ENCODE results near the gene SLC4A9.
A peak's percentile ranks its signal among the peaks of the same experiment; 100 is the strongest.

SLC4A9 gene

DNA sequence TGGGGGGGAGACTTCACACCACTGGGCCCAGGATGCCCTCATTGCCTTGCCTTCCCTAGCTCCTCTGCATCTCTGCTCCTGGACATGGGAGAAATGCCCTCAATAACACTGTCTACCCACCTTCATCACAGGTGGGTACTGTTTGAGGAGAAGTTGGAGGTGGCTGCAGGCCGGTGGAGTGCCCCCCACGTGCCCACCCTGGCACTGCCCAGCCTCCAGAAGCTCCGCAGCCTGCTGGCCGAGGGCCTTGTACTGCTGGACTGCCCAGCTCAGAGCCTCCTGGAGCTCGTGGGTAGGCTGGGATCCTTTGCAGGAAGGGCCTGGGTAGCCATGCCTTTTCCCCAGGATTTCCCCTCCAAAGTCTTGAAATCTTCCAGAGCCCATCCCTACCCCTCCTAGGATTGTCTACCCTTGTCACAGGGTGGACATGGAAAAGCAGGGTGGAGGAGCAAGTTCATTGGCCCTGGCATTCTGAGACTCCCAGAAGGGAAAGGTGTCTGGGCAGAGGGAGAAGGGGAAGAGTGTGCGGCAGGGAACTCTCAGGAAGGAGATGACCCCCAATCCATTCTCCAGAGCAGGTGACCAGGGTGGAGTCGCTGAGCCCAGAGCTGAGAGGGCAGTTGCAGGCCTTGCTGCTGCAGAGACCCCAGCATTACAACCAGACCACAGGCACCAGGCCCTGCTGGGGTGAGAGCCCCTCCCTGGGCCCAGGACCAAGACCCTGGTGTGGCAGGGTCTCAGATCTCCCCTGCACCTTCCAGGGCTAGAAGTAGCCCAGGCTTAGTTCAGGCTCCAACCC lies 886 bp downstream of the SLC4A9 start:
- peaks cover 17% of the 10 kb centered on the region for H3K4me1 Mint-ChIP-seq
- H3K4me3 Mint-ChIP-seq, result no peak overlapping the region
- H3K36me3 Mint-ChIP-seq (ENCODE audit: low read depth), result no peaks in the 10 kb centered on the region
- TF ChIP-seq, protein P1, sequence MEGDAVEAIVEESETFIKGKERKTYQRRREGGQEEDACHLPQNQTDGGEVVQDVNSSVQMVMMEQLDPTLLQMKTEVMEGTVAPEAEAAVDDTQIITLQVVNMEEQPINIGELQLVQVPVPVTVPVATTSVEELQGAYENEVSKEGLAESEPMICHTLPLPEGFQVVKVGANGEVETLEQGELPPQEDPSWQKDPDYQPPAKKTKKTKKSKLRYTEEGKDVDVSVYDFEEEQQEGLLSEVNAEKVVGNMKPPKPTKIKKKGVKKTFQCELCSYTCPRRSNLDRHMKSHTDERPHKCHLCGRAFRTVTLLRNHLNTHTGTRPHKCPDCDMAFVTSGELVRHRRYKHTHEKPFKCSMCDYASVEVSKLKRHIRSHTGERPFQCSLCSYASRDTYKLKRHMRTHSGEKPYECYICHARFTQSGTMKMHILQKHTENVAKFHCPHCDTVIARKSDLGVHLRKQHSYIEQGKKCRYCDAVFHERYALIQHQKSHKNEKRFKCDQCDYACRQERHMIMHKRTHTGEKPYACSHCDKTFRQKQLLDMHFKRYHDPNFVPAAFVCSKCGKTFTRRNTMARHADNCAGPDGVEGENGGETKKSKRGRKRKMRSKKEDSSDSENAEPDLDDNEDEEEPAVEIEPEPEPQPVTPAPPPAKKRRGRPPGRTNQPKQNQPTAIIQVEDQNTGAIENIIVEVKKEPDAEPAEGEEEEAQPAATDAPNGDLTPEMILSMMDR (IDR thresholded peaks at IDR 0.05), result no peak
- DNase-seq, result no peak
- H3K27ac Mint-ChIP-seq, result no peak overlapping the region
- no peaks in the 10 kb centered on the region for H3K9me3 Mint-ChIP-seq
- H3K27me3 Mint-ChIP-seq (ENCODE audit: low read depth, poor library complexity), result peaks cover 7% of the 10 kb centered on the region

DNA sequence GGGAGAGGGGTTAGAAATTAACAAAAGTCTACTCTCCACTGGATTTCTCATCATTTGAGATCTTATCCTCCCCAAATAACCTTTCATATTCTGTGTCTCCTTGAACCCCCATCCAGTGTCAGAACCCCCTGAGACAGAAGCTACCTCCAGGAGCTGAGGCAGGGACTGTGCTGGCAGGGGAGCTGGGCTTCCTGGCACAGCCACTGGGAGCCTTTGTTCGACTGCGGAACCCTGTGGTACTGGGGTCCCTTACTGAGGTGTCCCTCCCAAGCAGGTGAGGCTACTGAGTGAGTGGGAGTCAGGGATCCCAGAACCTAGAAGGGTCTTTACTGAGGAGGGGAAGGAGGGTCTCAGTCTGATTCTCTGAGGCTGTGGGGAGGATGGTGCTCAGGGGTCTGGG lies 1.9 kb downstream of the SLC4A9 start:
- Mint-ChIP-seq H3K36me3 (ENCODE audit: low read depth) (no peaks in the 10 kb centered on the region), H3K4me1 (peaks cover 17% of the 10 kb centered on the region), H3K9me3 (no peaks in the 10 kb centered on the region), H3K27me3 (ENCODE audit: low read depth, poor library complexity) (peaks cover 7% of the 10 kb centered on the region), H3K27ac (no peak overlapping the region), H3K4me3 (no peak overlapping the region)
- DNase-seq, result no peak
- TF ChIP-seq, protein P1 (IDR thresholded peaks at IDR 0.05), result no peak

DNA sequence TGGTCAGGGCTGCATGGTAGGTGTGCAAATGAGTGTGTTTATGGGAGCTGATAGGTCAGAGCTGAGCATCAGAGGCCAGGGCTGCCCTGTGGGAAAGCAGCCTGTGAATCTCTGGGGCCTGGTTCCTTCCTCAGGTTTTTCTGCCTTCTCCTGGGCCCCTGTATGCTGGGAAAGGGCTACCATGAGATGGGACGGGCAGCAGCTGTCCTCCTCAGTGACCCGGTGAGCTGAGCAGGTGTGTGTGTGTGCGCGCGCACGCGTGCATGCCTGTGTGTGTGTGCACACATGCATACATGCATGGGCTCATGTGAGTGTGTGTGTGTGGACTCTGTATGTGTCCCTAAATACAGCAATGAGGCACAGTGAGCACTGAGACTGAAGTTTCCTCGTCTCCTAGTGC lies 2.3 kb downstream of the SLC4A9 start:
- H3K27me3 Mint-ChIP-seq (ENCODE audit: low read depth, poor library complexity), result peaks cover 7% of the 10 kb centered on the region
- no peak overlapping the region for H3K4me3 Mint-ChIP-seq
- TF ChIP-seq, protein P1 (IDR thresholded peaks at IDR 0.05), result no peak
- no peaks in the 10 kb centered on the region for H3K9me3 Mint-ChIP-seq
- H3K36me3 Mint-ChIP-seq (ENCODE audit: low read depth), result no peaks in the 10 kb centered on the region
- H3K4me1 Mint-ChIP-seq, result peaks cover 17% of the 10 kb centered on the region
- no peak for DNase-seq
- no peak overlapping the region for H3K27ac Mint-ChIP-seq

DNA sequence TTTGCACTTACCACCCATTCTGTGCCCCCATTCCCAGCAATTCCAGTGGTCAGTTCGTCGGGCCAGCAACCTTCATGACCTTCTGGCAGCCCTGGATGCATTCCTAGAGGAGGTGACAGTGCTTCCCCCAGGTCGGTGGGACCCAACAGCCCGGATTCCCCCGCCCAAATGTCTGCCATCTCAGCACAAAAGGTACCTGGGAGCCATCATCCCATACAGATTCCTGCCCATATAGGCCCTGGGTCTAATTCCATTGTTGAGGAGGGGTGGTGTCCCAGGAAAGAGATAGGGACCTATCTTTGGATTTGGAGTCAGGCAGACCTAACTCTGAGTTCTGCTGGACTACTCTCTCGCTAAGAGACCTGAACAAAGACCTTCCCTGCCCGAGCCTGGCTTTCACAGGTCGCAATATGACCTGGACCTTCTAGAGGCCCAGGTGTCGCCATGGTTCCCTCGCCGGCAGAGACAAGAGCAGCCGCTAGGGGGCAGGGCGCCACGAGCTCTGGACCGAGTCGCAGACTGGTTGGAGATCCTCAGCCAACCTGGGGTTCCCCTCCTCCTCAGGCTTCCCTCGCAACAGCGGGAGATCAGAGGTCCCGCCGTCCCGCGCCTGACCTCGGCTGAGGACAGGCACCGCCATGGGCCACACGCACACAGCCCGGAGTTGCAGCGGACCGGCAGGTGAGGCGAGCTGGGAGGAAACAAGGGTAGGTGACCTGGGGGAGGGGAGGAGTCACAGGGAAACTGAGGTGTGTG lies 3.1 kb downstream of the SLC4A9 start:
- Mint-ChIP-seq H3K27ac (no peak overlapping the region), H3K4me1 (peaks cover 12% of the 10 kb centered on the region)

DNA sequence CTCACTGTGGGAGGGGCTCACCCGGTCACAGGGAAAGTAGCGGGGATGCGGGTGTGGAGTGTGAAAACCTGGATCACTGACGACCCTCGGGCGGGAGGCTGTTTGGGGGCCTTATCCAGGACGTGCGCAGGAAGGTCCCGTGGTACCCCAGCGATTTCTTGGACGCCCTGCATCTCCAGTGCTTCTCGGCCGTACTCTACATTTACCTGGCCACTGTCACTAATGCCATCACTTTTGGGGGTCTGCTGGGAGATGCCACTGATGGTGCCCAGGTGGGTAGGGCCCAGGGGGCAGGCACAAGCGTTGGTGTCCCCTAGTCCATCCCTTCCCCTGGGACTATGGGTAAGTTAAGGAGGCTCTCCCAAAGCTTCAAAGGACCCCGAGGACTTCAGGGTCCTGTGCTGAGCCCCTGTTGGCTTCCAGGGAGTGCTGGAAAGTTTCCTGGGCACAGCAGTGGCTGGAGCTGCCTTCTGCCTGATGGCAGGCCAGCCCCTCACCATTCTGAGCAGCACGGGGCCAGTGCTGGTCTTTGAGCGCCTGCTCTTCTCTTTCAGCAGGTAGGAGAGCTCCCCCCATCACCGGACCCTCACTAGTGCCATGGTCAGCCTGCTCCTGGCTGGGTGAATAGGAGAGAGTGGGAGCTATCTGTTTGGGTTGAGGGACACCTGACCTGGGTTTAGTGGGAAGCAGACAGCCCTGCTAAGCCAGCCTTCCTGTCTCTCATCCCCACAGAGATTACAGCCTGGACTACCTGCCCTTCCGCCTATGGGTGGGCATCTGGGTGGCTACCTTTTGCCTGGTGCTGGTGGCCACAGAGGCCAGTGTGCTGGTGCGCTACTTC lies 3.9 kb downstream of the SLC4A9 start:
- TF ChIP-seq, protein P1 (IDR thresholded peaks at IDR 0.05), result no peak
- peak overlapping the region; percentile 75 for H3K4me3 Mint-ChIP-seq
- peaks cover 6% of the 10 kb centered on the region for H3K4me1 Mint-ChIP-seq
- H3K27ac Mint-ChIP-seq, result no peak overlapping the region
- H3K36me3 Mint-ChIP-seq (ENCODE audit: low read depth), result no peaks in the 10 kb centered on the region
- H3K9me3 Mint-ChIP-seq, result no peaks in the 10 kb centered on the region
- DNase-seq, result no peak
- H3K27me3 Mint-ChIP-seq (ENCODE audit: low read depth, poor library complexity), result no peaks in the 10 kb centered on the region

More for the DNA sequence above, 3.1 kb downstream of the SLC4A9 start:
- TF ChIP-seq, protein P1 (IDR thresholded peaks at IDR 0.05), result peak; percentile 93
- Mint-ChIP-seq H3K4me3 (peak overlapping the region; percentile 75), H3K36me3 (ENCODE audit: low read depth) (no peaks in the 10 kb centered on the region), H3K27me3 (ENCODE audit: low read depth, poor library complexity) (no peaks in the 10 kb centered on the region), H3K9me3 (no peaks in the 10 kb centered on the region)
- peak; percentile 92 for DNase-seq
